ENCODE measurements around the gene PDZD7. TPM values are rescaled to one million over a fixed set of nuclear protein-coding genes. Genes with fewer than 3 reads are reported as not detected.

The PDZD7 gene
- total and polyA plus RNA-seq, 4 donors: 0.06 to 0.09 (median 0.07) TPM; not detected in 1

- Histone ChIP-seq H3K27ac (ENCODE audit: low read depth in 1 of 2, low read length in 2 of 2) (peak overlapping the region; percentile 5 to 46), H3K36me3 (ENCODE audit: control insufficient read depth in 4 of 4, insufficient read depth in 3 of 4, low read depth in 1 of 4, low read length in 3 of 4) (peaks cover 0 to 6% (median 1%) of the 10 kb centered on the region in 4 donors), H3K9me3 (ENCODE audit: control insufficient read depth in 4 of 4, low read length in 3 of 4) (no peaks in the 10 kb centered on the region), H3K4me3 (ENCODE audit: low read depth in 1 of 3, low read length in 3 of 3) (peak overlapping the region; percentile 50 to 77 (median 64)), H3K27me3 (ENCODE audit: control insufficient read depth in 4 of 4, insufficient read depth in 4 of 4, low read length in 3 of 4) (no peaks in the 10 kb centered on the region), H3K4me1 (ENCODE audit: control insufficient read depth in 4 of 4, insufficient read depth in 4 of 4, low read length in 3 of 4) (peaks cover 17 to 51% (median 39%) of the 10 kb centered on the region in 4 donors), H3K9ac (ENCODE audit: low read depth in 1 of 2, low read length in 2 of 2) (no peak overlapping the region)
- WGBS: 33% methylated on average over 4 of the region's 4 CpGs
- TF ChIP-seq RXRA (IDR thresholded peaks at IDR 0.05): peak; percentile 97 to 98
- TF ChIP-seq, protein P1, sequence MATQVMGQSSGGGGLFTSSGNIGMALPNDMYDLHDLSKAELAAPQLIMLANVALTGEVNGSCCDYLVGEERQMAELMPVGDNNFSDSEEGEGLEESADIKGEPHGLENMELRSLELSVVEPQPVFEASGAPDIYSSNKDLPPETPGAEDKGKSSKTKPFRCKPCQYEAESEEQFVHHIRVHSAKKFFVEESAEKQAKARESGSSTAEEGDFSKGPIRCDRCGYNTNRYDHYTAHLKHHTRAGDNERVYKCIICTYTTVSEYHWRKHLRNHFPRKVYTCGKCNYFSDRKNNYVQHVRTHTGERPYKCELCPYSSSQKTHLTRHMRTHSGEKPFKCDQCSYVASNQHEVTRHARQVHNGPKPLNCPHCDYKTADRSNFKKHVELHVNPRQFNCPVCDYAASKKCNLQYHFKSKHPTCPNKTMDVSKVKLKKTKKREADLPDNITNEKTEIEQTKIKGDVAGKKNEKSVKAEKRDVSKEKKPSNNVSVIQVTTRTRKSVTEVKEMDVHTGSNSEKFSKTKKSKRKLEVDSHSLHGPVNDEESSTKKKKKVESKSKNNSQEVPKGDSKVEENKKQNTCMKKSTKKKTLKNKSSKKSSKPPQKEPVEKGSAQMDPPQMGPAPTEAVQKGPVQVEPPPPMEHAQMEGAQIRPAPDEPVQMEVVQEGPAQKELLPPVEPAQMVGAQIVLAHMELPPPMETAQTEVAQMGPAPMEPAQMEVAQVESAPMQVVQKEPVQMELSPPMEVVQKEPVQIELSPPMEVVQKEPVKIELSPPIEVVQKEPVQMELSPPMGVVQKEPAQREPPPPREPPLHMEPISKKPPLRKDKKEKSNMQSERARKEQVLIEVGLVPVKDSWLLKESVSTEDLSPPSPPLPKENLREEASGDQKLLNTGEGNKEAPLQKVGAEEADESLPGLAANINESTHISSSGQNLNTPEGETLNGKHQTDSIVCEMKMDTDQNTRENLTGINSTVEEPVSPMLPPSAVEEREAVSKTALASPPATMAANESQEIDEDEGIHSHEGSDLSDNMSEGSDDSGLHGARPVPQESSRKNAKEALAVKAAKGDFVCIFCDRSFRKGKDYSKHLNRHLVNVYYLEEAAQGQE (IDR thresholded peaks at IDR 0.05): peak; percentile 89
- TF ChIP-seq ATF3 (IDR thresholded peaks at IDR 0.05): peak; percentile 65
- TF ChIP-seq HNF4G (IDR thresholded peaks at IDR 0.05): peak; percentile 85
- peak; percentile 38 for TF ChIP-seq TAF1 (conservative IDR thresholded peaks at IDR 0.05)
- peak; percentile 78 for TF ChIP-seq MAX (IDR thresholded peaks at IDR 0.05)
- TF ChIP-seq, protein P2, sequence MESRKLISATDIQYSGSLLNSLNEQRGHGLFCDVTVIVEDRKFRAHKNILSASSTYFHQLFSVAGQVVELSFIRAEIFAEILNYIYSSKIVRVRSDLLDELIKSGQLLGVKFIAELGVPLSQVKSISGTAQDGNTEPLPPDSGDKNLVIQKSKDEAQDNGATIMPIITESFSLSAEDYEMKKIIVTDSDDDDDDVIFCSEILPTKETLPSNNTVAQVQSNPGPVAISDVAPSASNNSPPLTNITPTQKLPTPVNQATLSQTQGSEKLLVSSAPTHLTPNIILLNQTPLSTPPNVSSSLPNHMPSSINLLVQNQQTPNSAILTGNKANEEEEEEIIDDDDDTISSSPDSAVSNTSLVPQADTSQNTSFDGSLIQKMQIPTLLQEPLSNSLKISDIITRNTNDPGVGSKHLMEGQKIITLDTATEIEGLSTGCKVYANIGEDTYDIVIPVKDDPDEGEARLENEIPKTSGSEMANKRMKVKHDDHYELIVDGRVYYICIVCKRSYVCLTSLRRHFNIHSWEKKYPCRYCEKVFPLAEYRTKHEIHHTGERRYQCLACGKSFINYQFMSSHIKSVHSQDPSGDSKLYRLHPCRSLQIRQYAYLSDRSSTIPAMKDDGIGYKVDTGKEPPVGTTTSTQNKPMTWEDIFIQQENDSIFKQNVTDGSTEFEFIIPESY (IDR thresholded peaks at IDR 0.05): no peak
- TF ChIP-seq SP1 (IDR thresholded peaks at IDR 0.05): peak; percentile 98
- TF ChIP-seq, protein P3, sequence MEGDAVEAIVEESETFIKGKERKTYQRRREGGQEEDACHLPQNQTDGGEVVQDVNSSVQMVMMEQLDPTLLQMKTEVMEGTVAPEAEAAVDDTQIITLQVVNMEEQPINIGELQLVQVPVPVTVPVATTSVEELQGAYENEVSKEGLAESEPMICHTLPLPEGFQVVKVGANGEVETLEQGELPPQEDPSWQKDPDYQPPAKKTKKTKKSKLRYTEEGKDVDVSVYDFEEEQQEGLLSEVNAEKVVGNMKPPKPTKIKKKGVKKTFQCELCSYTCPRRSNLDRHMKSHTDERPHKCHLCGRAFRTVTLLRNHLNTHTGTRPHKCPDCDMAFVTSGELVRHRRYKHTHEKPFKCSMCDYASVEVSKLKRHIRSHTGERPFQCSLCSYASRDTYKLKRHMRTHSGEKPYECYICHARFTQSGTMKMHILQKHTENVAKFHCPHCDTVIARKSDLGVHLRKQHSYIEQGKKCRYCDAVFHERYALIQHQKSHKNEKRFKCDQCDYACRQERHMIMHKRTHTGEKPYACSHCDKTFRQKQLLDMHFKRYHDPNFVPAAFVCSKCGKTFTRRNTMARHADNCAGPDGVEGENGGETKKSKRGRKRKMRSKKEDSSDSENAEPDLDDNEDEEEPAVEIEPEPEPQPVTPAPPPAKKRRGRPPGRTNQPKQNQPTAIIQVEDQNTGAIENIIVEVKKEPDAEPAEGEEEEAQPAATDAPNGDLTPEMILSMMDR (IDR thresholded peaks at IDR 0.05; ENCODE audit: low read depth, low read length, missing input control): peak; percentile 31
- TF ChIP-seq FOXA1 (IDR thresholded peaks at IDR 0.05): no peak
- peak; percentile 88 for TF ChIP-seq YY1 (IDR thresholded peaks at IDR 0.05)
- peak; percentile 98 for TF ChIP-seq NR2F2 (IDR thresholded peaks at IDR 0.05)
- TF ChIP-seq FOXA2 (IDR thresholded peaks at IDR 0.05): peak; percentile 65
- TF ChIP-seq JUND (IDR thresholded peaks at IDR 0.05): peak in 1 of 2 donors; percentile 56
- peak; percentile 95 for TF ChIP-seq HNF4A (conservative IDR thresholded peaks at IDR 0.05)
- TF ChIP-seq EGR1 (IDR thresholded peaks at IDR 0.05; ENCODE audit: low read depth in 2 of 2): peak in 1 of 2 donors; percentile 70
- peak in 1 of 2 donors; percentile 75 for TF ChIP-seq GABPA (IDR thresholded peaks at IDR 0.05 in 1 of 2, conservative IDR thresholded peaks at IDR 0.05 in 1 of 2)
- TF ChIP-seq RAD21 (IDR thresholded peaks at IDR 0.05): peak in 1 of 2 donors; percentile 58
- DNase-seq (ENCODE audit: low spot score): peak; percentile 43
These were observed 59.8 kb downstream of the PDZD7 start for GRCh38 chr10:100970914-100971811.
